ENCODE measurements around the gene C1orf35.

- TF ChIP-seq CTCF (IDR thresholded peaks at IDR 0.05; ENCODE audit: low read depth, low read length) (no peak), EZH2phosphoT487 (IDR thresholded peaks at IDR 0.05; ENCODE audit: low read depth) (no peak)
Observed at GRCh38 chr1:228092342-228093049, 10.6 kb downstream of the C1orf35 start.
